ENCODE measurements around the gene MYOM3.

DNA sequence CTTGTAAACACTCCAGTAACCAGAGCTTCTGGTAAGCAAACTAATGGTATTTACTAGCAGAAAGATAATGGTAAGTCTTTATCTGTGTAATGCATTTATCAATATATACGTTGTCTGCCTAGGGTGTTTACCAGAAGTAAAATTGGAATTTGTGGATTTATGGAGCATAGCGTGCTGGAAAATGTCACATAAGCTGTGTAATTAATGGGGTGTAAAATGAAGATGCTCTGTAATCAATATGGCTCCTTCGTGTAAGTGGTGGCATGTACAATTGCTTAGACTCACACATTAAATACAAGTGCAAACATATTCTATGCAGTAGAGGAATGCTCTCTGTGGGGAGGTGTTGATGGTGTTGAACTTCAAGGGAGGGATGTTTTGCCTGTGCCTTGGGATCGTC lies 69.6 kb downstream of the MYOM3 start:
- TF ChIP-seq, protein P1, sequence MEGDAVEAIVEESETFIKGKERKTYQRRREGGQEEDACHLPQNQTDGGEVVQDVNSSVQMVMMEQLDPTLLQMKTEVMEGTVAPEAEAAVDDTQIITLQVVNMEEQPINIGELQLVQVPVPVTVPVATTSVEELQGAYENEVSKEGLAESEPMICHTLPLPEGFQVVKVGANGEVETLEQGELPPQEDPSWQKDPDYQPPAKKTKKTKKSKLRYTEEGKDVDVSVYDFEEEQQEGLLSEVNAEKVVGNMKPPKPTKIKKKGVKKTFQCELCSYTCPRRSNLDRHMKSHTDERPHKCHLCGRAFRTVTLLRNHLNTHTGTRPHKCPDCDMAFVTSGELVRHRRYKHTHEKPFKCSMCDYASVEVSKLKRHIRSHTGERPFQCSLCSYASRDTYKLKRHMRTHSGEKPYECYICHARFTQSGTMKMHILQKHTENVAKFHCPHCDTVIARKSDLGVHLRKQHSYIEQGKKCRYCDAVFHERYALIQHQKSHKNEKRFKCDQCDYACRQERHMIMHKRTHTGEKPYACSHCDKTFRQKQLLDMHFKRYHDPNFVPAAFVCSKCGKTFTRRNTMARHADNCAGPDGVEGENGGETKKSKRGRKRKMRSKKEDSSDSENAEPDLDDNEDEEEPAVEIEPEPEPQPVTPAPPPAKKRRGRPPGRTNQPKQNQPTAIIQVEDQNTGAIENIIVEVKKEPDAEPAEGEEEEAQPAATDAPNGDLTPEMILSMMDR (conservative IDR thresholded peaks at IDR 0.05; ENCODE audit: low read depth, low read length): no peak
- TF ChIP-seq EZH2 (IDR thresholded peaks at IDR 0.05; ENCODE audit: low read length, unreplicated experiment): no peak
- no peak for TF ChIP-seq EZH2phosphoT487 (IDR thresholded peaks at IDR 0.05; ENCODE audit: borderline replicate concordance, low read length)

Measured in PC-3 (cell line).